Esophagus muscularis mucosa (tissue), 4 donors: ENCODE results near the gene UXT.

Experiments
- CTCF ChIP-seq, 3 experiments: fragments of 200-600 bp in 2 of 3; fragments of 450-650 bp in 1 of 3; sonication (generic) in 2 of 3; IDR thresholded peaks; one replicate each; pipeline ENCODE4 v1.5.1; 2017 to 2019; ENCODE audit warnings: antibody characterized with exemption in 3 of 3, mild to moderate bottlenecking in 2 of 3, moderate library complexity in 1 of 3
- EP300 ChIP-seq: sonication (generic); formaldehyde crosslinking; IDR thresholded peaks from one replicate; pipeline ENCODE4 v1.6.1; 2017; ENCODE audit warnings: antibody characterized with exemption
- POLR2A ChIP-seq: fragments of 450-650 bp; IDR thresholded peaks from one replicate; pipeline ENCODE4 v1.6.1; 2017; ENCODE audit warnings: antibody characterized with exemption, moderate library complexity, mild to moderate bottlenecking, low read depth
- POLR2AphosphoS5 ChIP-seq, 2 donors: sonication (generic); formaldehyde crosslinking; IDR thresholded peaks; one replicate each; pipeline ENCODE4 v1.6.1; 2017; ENCODE audit warnings: antibody characterized with exemption in 2 of 2

GRCh38 chrX:47697181-47697580, 38.2 kb upstream of the UXT start:
- TF ChIP-seq POLR2A (no peak), CTCF (IDR thresholded peaks at IDR 0.05) (no peak), POLR2AphosphoS5 (IDR thresholded peaks at IDR 0.05) (no peak), EP300 (no peak)
